Measurements from ENCODE around the gene GNB2. TPM values are rescaled to one million over a fixed set of nuclear protein-coding genes. Genes with fewer than 3 reads are reported as not detected.
"Not testable (repeated sequence)": the region's sequence is repeated elsewhere in the genome, so short reads cannot be mapped to it uniquely, and the experiment has no call there.

GNB2 gene
- total RNA-seq, 2 donors from 2014 or later: 196 to 198 TPM

DNA sequence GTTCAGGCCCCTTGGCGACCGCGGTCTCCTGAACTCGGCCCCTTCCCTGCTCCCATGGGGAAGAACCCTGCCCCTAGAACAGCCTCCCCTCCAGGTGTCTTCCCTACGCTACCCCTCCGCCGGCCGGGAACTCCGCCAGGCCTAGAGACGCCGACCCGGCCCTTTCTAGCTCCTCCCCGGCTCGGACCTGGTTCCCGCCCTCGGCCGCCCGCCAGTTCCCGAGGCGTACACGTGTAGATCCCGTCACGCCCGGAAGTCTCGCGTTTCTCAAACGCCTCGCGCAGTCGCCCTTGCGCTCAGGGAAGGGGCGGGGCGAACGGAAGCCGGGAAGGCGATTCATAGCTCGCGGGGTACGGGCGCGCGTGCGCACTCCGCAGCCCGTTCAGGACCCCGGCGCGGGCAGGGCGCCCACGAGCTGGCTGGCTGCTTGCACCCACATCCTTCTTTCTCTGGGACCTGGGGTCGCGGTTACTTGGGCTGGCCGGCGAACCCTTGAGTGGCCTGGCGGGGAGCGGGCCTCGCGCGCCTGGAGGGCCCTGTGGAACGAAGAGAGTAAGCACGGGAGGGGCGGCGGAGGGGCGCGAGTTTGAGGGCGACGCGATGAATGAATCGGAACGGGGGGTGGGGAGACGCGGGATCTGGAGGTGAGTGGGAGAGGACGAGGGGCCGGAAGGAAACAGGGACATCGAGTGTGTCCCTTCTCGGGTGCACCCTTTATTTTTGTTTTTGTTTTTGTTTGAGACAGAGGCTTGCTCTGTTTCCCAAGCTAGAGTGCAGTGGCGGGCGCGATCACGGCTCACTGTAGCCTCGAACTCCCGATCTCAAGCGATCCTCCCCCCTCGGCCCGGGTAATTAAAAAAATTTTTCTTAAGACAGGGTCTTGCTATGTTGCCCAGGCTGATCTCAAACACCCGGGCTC is 32.5 kb downstream of the GNB2 start, which contains the start of gene POP7:
Gene POP7 (plus strand): TSS at position 369 of the 919 bp plus-strand sequence. CDS start 710 bp downstream, outside the sequence.
- Mint-ChIP-seq H3K27me3 (ENCODE audit: low read depth) (no peaks in the 10 kb centered on the region), H3K4me3 (peak within 1 kb of the TSS; percentile 97 to 99), H3K4me1 (ENCODE audit: low read depth) (peaks cover 16% of the 10 kb centered on the region), H3K9me3 (no peaks in the 10 kb centered on the region), H3K36me3 (ENCODE audit: insufficient read depth in 2 of 2) (peaks cover 2 to 5% of the 10 kb centered on the region in 2 donors), H3K27ac (peak within 1 kb of the TSS; percentile 98)
- DNase-seq: peak; percentile 99 to 100
- peak; percentile 97 to 98 for ATAC-seq (replicated peaks in 1 of 2)

- H3K4me3 Mint-ChIP-seq: peak overlapping the region; percentile 97 to 99
- no peaks in the 10 kb centered on the region for H3K27me3 Mint-ChIP-seq (ENCODE audit: low read depth)
- H3K27ac Mint-ChIP-seq: peak overlapping the region; percentile 98
- peaks cover 2 to 5% of the 10 kb centered on the region in 2 donors for H3K36me3 Mint-ChIP-seq (ENCODE audit: insufficient read depth in 2 of 2)
- no peaks in the 10 kb centered on the region for H3K9me3 Mint-ChIP-seq
- DNase-seq (no peak), ATAC-seq (replicated peaks in 1 of 2) (no peak)
- peaks cover 16% of the 10 kb centered on the region for H3K4me1 Mint-ChIP-seq (ENCODE audit: low read depth)
Measured at GRCh38 chr7:100706672-100707311, 33.3 kb downstream of the GNB2 start.

GRCh38 chr7:100708395-100708794 is 34.9 kb downstream of the GNB2 start:
- H3K27ac Mint-ChIP-seq: no peak overlapping the region
- H3K36me3 Mint-ChIP-seq (ENCODE audit: insufficient read depth in 2 of 2): peaks cover 2 to 5% of the 10 kb centered on the region in 2 donors
- peak overlapping the region in 1 of 2 donors; percentile 8 for H3K4me3 Mint-ChIP-seq
- no peaks in the 10 kb centered on the region for H3K27me3 Mint-ChIP-seq (ENCODE audit: low read depth)
- DNase-seq (no peak), ATAC-seq (replicated peaks in 1 of 2) (no peak)
- H3K9me3 Mint-ChIP-seq: no peaks in the 10 kb centered on the region
- H3K4me1 Mint-ChIP-seq (ENCODE audit: low read depth): peaks cover 16% of the 10 kb centered on the region

GRCh38 chr7:100710452-100710851 is 36.9 kb downstream of the GNB2 start:
- no peak for DNase-seq
- no peak overlapping the region for H3K27ac Mint-ChIP-seq

DNA sequence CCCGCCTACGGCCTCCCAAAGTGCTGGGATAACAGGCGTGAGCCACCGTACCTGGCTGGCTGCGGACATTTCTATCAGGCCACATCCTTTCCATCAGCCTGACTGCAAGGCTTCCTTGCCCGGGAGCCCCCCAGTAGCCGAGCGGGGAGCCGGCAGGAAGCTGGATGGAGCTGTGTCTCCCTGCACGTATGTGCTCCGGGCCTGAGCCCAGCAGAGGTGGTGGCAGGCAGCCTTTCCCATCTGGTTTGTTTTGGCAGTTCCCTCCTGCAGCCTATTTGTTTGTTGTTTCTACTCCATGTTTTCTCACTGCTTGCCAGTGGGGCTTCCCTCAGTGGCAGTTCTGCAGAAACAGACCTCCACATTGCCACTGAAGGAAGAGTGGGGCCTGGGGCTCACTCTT is 37.8 kb downstream of the GNB2 start:
- Mint-ChIP-seq H3K27ac (no peak overlapping the region), H3K9me3 (no peaks in the 10 kb centered on the region), H3K4me1 (ENCODE audit: low read depth) (peaks cover 16% of the 10 kb centered on the region), H3K36me3 (ENCODE audit: insufficient read depth in 2 of 2) (peaks cover 0 to 3% of the 10 kb centered on the region in 2 donors), H3K4me3 (no peak overlapping the region), H3K27me3 (ENCODE audit: low read depth) (no peaks in the 10 kb centered on the region)
- ATAC-seq (replicated peaks in 1 of 2): no peak
- no peak for DNase-seq

More at GRCh38 chr7:100710452-100710851, 36.9 kb downstream of the GNB2 start:
- peaks cover 16% of the 10 kb centered on the region for H3K4me1 Mint-ChIP-seq (ENCODE audit: low read depth)
- no peaks in the 10 kb centered on the region for H3K27me3 Mint-ChIP-seq (ENCODE audit: low read depth)
- peaks cover 2 to 5% of the 10 kb centered on the region in 2 donors for H3K36me3 Mint-ChIP-seq (ENCODE audit: insufficient read depth in 2 of 2)
- H3K9me3 Mint-ChIP-seq: no peaks in the 10 kb centered on the region
- no peak overlapping the region for H3K4me3 Mint-ChIP-seq
- no peak for ATAC-seq (replicated peaks in 1 of 2)

DNA sequence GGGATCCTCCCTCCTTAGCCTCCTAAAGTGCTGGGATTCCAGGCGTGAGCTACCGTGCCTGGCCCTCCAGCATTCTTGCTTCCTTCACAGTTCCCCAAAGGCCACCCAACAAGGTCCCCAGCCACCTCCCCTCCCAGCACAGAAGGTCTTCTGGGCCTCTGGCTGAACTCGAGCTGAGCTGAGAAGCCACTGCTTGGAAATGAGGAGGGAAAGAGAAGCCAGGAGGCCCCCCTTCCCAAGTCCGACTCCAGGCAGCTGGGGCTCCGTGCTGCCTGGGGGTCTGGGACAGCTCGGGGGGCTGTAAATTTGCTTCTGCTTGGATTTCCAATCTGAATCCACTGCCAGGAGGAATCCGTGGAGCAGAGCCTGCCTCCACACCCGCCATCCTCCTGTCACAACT is 41.2 kb downstream of the GNB2 start:
- no peaks in the 10 kb centered on the region for H3K36me3 Mint-ChIP-seq (ENCODE audit: insufficient read depth in 2 of 2)
- ATAC-seq (replicated peaks in 1 of 2): no peak
- peaks cover 11% of the 10 kb centered on the region for H3K27me3 Mint-ChIP-seq (ENCODE audit: low read depth)
- H3K9me3 Mint-ChIP-seq: peaks cover 0 to 2% of the 10 kb centered on the region in 2 donors
- no peak overlapping the region for H3K27ac Mint-ChIP-seq
- H3K4me1 Mint-ChIP-seq (ENCODE audit: low read depth): no peaks in the 10 kb centered on the region
- no peak for DNase-seq
- H3K4me3 Mint-ChIP-seq: no peak overlapping the region

GRCh38 chr7:100717073-100717472 is 43.5 kb downstream of the GNB2 start:
- not testable (repeated sequence) for H3K36me3 Mint-ChIP-seq (ENCODE audit: insufficient read depth in 2 of 2); ATAC-seq (replicated peaks in 1 of 2); H3K27ac Mint-ChIP-seq; DNase-seq; H3K4me3 Mint-ChIP-seq; H3K9me3 Mint-ChIP-seq; H3K4me1 Mint-ChIP-seq (ENCODE audit: low read depth)
- H3K27me3 Mint-ChIP-seq (ENCODE audit: low read depth): peaks cover 27% of the 10 kb centered on the region

DNA sequence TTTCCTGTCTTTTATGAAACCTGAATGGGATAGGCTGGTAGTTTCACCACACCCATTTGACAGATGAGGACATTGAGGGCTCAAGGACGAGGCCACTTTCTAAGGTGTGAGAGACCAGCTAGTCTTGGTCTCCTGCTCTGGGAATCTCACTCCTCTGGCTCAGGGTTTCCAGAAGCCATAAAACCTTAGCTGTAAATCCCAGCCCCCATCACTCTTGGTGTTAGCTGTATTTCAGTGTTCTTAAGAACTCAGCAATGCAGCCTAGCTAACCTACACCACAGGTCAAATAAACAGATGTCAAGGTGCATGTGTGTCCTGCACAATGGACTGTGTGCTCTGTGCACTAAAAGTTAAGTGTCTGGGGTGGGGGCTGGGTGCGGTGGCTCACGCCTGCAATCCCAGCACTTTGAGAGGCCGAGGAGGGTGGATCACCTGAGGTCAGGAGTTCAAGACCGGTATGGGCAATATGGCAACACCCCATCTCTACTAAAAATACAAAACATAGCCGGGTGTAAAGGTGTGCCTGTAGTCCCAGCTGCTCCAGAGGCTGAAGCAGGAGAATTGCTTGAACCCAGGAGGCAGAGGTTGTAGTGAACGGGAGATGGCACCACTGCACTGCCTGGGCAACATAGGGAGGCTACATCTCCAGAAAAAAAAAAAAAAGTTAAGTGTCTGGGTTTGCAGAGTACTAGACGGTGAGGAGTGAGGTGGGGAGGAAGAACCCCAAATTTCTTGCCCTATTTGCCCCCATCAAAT is 46.2 kb downstream of the GNB2 start:
- DNase-seq: no peak

DNA sequence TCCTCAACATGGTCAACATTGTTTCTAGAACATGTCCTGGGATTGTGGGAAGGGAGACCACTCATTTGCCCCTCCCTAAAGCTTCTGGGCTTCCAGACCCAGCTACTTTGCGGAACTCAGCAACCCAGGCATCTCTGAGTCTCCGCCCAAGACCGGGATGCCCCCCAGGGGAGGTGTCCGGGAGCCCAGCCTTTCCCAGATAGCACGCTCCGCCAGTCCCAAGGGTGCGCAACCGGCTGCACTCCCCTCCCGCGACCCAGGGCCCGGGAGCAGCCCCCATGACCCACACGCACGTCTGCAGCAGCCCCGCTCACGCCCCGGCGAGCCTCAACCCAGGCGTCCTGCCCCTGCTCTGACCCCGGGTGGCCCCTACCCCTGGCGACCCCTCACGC is 46.7 kb downstream of the GNB2 start, which contains the start of gene EPO:
Gene EPO (plus strand): TSS at position 190 of the 392 bp plus-strand sequence. CDS start 513 bp downstream, outside the sequence.
- Mint-ChIP-seq H3K9me3 (peaks cover 0 to 2% of the 10 kb centered on the region in 2 donors), H3K36me3 (ENCODE audit: insufficient read depth in 2 of 2) (no peaks in the 10 kb centered on the region), H3K27me3 (ENCODE audit: low read depth) (peaks cover 46% of the 10 kb centered on the region), H3K27ac (no peak within 1 kb of the TSS), H3K4me1 (ENCODE audit: low read depth) (peaks cover 4% of the 10 kb centered on the region), H3K4me3 (no peak within 1 kb of the TSS)
- DNase-seq: no peak
- no peak for ATAC-seq (replicated peaks in 1 of 2)

More for the DNA sequence above, 46.2 kb downstream of the GNB2 start:
- no peaks in the 10 kb centered on the region for H3K36me3 Mint-ChIP-seq (ENCODE audit: insufficient read depth in 2 of 2)
- H3K4me3 Mint-ChIP-seq: no peak overlapping the region
- H3K27me3 Mint-ChIP-seq (ENCODE audit: low read depth): peaks cover 46% of the 10 kb centered on the region
- H3K9me3 Mint-ChIP-seq: peaks cover 0 to 2% of the 10 kb centered on the region in 2 donors
- ATAC-seq (replicated peaks in 1 of 2): no peak
- no peak overlapping the region for H3K27ac Mint-ChIP-seq
- no peaks in the 10 kb centered on the region for H3K4me1 Mint-ChIP-seq (ENCODE audit: low read depth)

- Mint-ChIP-seq H3K4me1 (ENCODE audit: low read depth) (peaks cover 8% of the 10 kb centered on the region), H3K27ac (no peak overlapping the region), H3K9me3 (peaks cover 0 to 2% of the 10 kb centered on the region in 2 donors), H3K27me3 (ENCODE audit: low read depth) (peaks cover 46% of the 10 kb centered on the region), H3K36me3 (ENCODE audit: insufficient read depth in 2 of 2) (no peaks in the 10 kb centered on the region), H3K4me3 (no peak overlapping the region)
- DNase-seq (no peak), ATAC-seq (replicated peaks in 1 of 2) (no peak)
Measured at GRCh38 chr7:100720671-100721504, 47.3 kb downstream of the GNB2 start.

- H3K4me1 Mint-ChIP-seq (ENCODE audit: low read depth): peaks cover 8% of the 10 kb centered on the region
- ATAC-seq (replicated peaks in 1 of 2) (no peak), DNase-seq (no peak)
- peaks cover 0 to 2% of the 10 kb centered on the region in 2 donors for H3K9me3 Mint-ChIP-seq
- H3K4me3 Mint-ChIP-seq: no peak overlapping the region
- H3K27ac Mint-ChIP-seq: no peak overlapping the region
- H3K36me3 Mint-ChIP-seq (ENCODE audit: insufficient read depth in 2 of 2): no peaks in the 10 kb centered on the region
- H3K27me3 Mint-ChIP-seq (ENCODE audit: low read depth): peaks cover 46% of the 10 kb centered on the region
Measured at GRCh38 chr7:100721505-100721812, 47.9 kb downstream of the GNB2 start.

All from activated T-cell treated with anti-CD3 and anti-CD28 coated beads, Interleukin-2, amount 50 U/mL, for 72 hours (primary cell).